NOMO-1 (cell line): ENCODE results near the gene TMF1.

Source experiments
- DNase-seq, 2 experiments: peaks; one replicate each; lab custom pipeline; 2025; ENCODE audit not compliant: unreplicated experiment in 2 of 2; lab: John Stamatoyannopoulos, UW

TMF1 gene, protein sequence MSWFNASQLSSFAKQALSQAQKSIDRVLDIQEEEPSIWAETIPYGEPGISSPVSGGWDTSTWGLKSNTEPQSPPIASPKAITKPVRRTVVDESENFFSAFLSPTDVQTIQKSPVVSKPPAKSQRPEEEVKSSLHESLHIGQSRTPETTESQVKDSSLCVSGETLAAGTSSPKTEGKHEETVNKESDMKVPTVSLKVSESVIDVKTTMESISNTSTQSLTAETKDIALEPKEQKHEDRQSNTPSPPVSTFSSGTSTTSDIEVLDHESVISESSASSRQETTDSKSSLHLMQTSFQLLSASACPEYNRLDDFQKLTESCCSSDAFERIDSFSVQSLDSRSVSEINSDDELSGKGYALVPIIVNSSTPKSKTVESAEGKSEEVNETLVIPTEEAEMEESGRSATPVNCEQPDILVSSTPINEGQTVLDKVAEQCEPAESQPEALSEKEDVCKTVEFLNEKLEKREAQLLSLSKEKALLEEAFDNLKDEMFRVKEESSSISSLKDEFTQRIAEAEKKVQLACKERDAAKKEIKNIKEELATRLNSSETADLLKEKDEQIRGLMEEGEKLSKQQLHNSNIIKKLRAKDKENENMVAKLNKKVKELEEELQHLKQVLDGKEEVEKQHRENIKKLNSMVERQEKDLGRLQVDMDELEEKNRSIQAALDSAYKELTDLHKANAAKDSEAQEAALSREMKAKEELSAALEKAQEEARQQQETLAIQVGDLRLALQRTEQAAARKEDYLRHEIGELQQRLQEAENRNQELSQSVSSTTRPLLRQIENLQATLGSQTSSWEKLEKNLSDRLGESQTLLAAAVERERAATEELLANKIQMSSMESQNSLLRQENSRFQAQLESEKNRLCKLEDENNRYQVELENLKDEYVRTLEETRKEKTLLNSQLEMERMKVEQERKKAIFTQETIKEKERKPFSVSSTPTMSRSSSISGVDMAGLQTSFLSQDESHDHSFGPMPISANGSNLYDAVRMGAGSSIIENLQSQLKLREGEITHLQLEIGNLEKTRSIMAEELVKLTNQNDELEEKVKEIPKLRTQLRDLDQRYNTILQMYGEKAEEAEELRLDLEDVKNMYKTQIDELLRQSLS

DNA sequence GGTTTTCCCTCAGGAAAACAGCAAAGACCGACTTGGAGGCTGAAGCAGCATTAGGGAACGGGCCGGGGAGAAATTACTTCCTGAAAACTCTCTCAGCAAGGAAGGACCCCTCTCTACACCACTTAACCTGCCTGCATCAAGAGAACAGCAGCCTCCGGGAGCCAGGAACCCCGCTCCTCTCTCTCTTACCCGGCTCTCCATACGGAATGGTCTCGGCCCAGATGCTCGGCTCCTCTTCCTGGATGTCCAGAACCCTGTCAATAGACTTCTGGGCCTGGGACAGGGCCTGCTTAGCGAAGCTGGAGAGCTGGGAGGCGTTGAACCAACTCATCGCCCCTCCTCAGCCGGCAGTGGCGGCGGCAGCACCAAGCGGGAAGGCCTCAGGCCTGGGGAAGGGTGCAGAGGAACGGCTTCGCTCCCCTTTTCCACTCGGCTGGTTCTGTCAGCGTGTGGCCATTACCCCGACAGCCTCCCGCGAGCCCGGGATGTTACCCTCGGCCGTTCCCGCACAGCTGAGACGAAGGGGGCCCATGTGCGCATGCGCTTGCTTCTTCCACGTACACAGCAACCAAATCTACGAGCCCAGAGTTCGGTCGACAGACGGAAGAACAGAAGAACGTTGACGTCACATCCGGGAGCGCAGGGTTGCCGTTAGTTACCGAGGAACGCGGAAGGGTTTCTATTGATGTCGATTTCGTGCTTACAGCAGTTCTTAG, at the start of gene TMF1:
TSS of gene TMF1 (minus strand) at position 578 of the 716 bp plus-strand sequence. CDS start at position 331, 247 bp downstream.
- no peak for DNase-seq

DNA sequence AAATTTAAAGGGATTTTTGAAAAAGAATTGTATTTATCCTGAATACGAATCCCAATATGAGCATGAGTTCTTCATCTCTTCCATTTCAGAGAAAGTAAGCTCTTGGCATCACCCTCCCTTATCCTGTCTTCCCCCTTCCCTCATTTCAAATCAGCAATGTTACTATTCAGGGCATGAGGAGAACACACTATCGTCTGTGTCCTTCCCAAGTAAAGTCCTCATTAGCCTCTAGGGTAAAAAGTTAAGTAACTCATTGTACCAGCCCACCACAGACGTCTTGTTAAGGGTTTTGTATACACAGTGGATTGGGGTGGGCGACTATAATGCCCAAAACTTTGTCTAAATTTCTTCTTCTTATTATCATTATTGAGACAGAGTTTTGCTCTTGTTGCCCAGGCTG, 47.4 kb upstream of the TMF1 start:
- DNase-seq = no peak

GRCh38 chr3:69097407-69098086, 45.4 kb upstream of the TMF1 start:
- no peak for DNase-seq

DNA sequence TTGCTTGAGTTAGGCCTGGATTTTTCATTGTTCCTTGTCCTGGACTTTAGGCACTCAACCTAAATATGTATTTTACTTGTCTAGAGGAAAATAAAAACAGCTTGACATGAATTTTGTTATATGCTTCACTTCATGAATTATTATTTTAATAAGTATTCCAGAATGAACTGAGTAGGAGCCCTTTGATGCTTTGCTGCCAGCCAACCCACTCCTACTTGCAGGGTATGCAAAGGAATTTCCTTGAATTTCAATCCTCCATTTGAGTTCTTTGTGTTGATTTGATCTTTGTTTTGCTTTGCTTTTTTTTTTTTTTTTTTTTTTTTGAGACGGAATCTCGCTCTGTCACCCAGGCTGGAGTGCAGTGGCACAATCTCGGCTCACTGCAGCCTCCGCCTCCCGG, 44.2 kb upstream of the TMF1 start:
- no peak for DNase-seq

DNA sequence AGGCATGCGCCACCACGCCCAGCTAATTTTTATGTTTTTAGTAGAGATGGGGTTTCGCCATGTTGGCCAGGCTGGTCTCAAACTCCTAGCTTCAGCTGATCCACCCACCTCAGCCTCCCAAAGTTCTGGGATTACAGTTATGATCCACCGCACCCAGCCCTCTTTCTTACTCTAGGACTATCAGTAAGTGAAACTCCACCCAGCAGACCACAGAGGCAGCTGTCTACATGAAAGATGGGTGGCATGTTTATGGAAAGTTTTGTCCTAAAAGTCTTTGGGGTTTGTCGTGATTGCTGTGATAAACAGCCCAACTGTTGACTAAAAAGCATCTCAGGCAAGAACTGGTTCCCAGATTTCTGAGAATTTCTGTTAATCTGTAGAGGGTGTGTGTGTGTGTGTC, 43.5 kb upstream of the TMF1 start:
- no peak for DNase-seq

DNA sequence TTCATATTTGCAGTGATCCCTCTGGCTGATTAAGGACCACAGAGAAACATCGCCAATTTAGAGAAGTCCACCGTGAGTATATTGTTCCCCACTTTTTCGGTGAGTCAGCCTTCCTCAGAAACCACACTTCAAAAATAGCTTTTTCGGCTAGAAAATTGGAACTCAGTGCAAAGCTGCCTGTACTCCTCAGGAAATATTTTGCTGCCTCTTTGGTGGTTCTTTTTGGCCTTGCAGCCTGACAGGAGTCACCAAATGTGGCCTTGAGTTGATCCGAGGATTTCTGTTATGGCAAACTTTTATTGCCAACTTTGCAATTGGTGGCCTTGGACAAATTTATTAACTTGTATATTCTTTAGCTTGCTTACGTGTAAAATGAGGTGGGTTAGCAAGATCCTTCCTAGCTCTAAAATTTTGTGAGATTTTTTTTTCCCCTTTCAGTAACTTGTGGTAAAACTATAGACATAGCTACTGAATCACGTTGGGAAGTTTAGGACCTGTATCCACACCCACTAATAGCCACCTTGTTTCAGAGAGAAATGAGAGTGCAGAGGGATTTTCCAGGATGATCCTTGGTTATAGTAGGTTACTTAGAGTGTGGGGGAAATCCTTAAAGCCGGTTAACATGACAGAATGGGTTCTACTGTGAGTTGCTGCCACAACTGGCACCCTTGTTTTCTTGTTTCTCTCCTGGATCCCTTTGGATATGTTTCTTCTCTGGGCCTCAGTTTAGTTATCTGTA, 42.5 kb upstream of the TMF1 start:
- DNase-seq = peak; percentile 78 to 89

DNA sequence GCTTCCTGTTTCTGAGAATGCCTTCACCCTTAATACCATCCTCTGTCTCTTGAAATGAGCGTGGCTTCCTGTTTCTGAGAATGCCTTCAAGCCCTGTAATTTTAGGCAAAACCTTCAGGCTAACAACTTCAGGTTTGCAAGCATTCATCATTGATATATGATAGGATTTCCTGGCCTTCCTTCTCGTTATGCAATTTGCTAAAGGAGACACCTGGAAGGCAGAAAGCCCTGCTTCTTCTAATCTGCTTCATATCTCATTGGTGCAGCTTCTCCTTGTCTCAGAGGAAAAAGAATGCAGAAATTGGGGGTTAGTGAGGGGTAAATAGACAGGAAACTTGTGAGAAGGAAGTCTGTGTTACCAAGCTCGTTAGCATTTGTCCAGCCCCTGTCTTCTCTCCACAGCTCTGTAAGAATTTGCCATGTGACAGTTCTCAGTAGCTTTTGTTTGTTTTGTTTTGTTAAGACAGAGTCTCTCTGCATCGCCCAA, 39.9 kb upstream of the TMF1 start:
- DNase-seq = peak; percentile 57 to 86

DNA sequence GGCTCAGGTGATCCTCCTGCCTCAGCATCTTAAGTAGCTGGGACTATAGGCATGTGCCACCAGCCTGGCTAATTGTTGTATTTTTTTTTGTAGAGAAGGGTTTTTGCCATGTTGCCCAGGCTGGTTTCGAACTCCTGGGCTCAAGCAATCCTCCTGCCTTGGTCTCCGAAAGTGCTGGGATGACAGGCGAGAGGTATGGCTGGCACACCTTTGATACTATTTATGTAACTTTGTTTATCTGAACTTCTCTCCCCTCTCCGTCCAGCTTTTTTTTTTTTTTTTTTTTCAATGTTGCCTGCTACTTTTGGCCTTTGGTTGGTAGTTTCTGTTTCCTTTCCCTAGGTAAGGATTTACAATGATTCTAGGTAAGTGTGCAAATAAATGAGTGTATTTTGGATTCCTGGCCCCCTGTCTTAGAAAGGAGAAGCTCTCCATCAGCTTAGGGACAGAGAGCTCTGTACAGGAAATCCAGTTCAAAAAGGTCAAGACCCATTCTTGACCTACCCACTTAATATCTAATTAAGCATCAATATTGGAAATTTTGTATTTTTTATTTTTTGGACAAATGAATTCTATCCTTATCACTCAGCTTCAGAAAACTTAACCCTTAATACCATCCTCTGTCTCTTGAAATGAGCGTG, 39.4 kb upstream of the TMF1 start:
- no peak for DNase-seq

- DNase-seq = no peak
Measured at GRCh38 chr3:69090021-69090420, 37.9 kb upstream of the TMF1 start.

DNA sequence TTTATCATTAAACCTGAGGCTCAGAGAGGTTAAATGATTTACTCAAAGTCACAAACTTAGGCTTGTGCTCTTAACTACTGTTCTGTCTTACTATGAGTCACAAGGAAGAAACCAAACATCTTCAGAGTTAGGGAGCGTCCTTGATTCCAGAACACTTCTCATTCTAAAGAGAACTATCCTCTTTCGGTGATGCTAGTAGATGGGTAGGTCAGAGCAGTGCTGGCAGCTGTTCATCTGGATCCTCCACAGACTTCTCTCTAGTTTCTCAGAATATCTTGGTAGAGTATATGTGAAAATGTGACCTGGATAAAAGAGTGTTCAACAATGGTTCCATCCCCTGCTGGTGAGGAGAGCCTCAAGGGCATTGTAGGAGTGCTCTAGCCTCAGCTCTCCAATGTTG, 35.9 kb upstream of the TMF1 start:
- DNase-seq = no peak

DNA sequence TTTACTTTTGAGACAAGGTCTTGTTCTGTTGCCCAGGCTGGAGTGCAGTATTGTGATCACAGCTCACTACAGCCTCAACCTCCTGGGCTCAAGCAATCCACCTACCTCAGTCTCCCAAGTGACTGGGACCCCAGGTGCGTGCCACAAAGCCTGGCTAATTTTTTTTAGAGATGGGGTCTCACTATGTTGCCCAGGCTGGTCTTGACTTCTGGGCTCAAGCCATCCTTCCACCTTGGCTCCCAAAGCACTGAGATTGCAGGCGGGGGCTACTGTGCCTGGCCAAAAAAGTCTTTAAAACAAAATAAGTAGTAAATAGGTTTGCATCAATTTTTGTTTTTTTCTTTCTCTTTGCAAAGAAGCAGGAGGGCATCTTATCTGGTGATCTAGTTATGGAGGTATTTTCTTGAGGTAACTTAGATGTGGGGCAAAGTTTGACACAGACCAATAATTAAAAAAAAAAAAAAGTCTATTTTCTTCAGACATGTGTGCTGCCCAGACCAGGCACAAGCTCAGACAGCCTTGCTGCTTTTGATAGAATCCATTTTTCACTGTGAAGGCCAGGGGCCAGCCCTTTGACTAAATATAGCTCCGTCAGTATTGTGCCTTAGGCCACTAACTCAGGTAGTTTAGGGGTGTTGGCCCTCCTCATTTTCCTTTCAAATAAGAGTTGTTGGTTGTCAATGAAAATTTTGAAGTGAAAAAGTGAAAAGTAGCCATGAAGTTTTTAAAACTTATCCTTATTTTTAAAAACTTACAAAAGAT, 35.1 kb upstream of the TMF1 start:
- DNase-seq = no peak

DNA sequence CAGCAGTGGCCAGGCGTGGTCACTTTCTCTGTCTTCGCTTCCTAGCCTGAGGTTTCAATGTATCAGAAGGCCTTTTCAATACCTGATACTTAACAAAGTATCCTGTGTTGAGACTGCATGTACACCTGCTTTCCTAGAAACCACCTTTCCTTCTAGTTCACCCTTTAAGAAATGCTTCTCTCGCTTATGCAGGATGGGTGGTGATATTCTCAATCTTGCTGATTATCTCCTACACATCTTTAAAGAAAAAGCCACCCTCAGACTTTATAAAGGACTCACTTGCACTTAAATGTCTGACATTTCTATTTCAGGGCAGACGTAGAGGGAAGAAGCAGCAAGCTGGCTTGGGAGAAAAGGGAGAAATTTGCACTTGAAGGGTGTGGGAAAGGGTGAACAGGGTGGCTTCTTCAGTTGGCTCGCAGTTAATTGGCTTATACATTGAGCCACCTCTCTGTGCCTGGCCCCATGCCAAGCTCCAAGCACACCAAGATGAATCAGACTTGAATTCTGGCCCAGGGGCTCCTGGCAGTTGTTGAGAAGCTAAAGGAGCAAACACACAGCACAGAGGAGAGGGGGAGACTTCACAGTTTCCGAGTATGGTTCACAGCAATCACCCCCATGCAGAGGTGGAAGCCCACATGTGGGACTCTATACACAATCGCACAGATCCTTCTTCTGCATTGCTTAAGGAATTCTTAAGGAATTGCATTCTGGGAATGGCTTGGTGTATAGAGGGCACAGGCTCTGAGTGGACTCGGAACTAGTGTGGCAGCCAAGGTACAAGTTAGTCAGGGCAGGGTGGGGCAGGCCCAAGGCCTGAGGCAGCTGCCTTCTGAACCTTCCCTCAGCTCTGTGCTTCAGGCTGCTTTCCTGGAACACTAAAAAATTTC, 33.9 kb upstream of the TMF1 start:
- peak; percentile 18 to 49 for DNase-seq

- DNase-seq = peak in 1 of 2 experiments; percentile 12
Measured at GRCh38 chr3:69085168-69085832, 33.2 kb upstream of the TMF1 start.

DNA sequence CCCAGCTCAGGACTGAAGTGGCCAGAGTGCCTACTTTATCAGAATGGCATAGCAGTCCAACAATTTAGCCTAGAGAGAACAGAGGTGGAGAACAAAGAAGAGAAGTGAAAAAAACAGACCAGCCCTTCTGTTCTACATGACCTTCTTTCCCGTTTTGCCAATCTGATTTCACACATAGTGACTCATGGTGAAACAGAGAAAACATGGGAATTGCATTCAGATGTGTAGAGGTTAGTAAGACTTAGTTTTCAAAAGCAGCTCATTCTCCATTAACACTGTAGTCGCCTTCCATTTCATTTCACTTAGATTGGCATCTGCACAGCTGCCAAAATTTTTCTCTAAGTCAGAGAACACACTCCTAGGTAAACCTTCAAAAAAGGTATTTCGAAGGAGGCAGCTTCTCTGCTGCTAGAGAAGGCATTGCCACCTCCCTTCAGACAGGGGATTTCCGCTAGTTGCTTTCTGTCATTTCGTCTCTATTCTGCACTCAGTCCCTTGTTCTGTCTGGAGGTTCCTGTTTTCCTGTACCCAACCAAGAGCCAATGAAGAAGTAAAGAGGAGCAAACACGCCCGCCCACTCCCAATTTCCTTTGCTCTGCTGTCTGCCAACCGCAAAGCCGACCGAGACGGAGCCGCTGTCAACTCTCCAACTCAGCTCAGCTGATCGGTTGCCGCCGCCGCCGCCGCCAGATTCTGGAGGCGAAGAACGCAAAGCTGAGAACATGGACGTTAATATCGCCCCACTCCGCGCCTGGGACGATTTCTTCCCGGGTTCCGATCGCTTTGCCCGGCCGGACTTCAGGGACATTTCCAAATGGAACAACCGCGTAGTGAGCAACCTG, 32.4 kb upstream of the TMF1 start, which contains the start of gene ARL6IP5:
TSS of gene ARL6IP5 (plus strand) at position 612 of the 842 bp plus-strand sequence. CDS start at position 723, 111 bp downstream.
- DNase-seq = peak; percentile 98

GRCh38 chr3:69082805-69083204, 30.7 kb upstream of the TMF1 start:
- peak; percentile 69 to 80 for DNase-seq

- DNase-seq = no peak
Measured at GRCh38 chr3:69082361-69082760, 30.2 kb upstream of the TMF1 start.
